ENCODE results near the gene SLC17A9.
A peak's percentile ranks its signal among the peaks of the same experiment; 100 is the strongest.

SLC17A9 gene

GRCh38 chr20:62952373-62952967 is at the start of gene SLC17A9:
Gene SLC17A9, plus strand, starts transcription at chr20:62952709. Its CDS starts 122 bp downstream, at chr20:62952831.
- no peak for DNase-seq

DNA sequence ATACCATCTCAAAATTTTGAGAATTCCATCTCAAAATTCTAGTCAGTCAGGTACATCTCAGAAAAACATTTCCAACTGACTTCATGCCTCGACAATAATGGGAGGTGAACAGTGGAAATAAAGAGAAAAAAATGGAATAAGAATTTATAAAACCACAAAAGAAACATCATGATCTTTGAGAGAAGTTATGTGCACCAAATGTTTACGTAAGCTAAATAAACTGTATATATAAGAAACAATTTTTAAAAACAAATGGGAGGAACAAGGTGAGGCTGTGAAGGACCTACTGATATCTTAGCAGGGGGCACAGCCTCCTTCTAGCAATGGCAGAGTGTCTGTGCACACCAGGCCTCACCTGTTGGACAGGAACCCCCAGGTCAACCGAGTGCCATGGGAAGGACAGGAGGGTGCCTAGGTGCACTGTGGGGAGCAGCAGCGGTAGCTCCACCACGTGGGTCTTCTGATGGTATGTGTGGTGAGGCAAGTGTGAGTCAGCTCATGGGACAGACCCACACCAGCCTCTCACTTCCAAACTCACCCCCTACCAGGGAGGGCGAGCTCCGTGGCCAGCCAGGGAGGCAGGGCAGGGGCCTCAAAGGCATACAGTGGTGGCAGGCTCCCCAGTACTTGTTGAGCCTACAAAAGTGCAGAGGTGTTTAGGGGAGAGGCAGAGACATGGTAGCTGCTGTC is 49.4 kb upstream of the SLC17A9 start:
- DNase-seq, result no peak

DNA sequence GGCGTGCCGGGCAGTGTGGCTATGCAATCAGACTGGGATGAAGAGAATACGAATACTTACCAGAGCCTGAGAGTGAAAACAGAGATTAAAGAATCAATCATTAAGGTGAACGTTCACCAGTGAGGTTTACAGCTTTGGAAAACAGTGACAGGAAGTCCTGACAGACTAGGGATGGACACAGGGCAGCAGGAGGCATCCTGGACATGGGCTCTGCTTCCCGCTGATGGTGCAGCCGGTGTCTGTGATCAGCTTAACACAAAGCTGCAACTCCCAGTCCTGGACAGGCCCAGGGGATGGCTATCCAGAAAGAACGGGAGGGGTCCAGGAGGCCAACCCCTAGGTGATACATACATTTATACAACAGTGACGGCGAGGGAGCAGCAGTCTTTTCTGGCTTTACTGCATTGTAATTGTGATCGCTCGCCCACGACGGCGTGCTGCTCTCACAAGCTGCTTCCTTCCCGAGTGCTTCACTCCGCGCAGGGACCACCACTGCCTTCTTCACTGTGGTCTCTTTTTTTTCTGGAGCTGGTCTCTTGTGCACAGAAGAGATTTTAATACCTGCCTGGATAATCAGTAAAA is 46.9 kb upstream of the SLC17A9 start:
- no peak for DNase-seq

GRCh38 chr20:62906209-62906608 is 46.3 kb upstream of the SLC17A9 start:
- no peak for DNase-seq

DNA sequence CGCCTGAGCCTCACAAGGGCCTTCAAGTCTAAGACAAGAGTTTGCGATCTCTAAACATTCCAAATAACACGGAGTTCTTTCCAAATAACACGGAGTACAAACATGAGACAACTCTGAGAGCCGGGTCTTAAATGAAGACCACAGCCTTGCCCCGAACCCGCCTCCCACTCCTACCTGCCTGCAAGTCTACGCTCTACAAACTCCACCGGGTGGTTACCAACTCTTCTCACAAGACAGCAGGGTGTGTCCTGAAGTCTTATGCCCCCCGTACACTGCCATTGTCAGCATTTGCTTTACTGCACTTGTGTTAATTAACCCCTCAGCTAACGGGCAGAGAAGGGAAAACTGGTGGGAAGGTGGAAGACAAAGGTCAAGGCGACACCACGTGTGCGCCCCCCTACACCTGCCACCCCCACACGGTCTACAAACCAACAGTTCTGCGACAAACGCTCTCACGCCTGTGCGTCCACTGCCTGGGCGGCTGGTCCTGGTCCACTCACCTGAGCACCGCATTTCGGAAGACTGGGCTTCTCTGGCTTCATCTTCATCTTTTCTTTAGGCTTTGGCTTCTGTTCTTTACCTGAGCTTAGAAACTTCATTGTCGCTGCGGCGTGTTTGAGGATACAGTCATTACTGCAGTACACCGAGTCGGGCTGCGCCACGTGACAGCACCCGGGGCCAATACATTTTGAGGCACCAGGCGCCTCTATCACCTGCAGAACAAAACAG is 45.7 kb upstream of the SLC17A9 start:
- DNase-seq, result no peak

GRCh38 chr20:62907384-62908317 is 44.9 kb upstream of the SLC17A9 start:
- DNase-seq, result no peak

DNA sequence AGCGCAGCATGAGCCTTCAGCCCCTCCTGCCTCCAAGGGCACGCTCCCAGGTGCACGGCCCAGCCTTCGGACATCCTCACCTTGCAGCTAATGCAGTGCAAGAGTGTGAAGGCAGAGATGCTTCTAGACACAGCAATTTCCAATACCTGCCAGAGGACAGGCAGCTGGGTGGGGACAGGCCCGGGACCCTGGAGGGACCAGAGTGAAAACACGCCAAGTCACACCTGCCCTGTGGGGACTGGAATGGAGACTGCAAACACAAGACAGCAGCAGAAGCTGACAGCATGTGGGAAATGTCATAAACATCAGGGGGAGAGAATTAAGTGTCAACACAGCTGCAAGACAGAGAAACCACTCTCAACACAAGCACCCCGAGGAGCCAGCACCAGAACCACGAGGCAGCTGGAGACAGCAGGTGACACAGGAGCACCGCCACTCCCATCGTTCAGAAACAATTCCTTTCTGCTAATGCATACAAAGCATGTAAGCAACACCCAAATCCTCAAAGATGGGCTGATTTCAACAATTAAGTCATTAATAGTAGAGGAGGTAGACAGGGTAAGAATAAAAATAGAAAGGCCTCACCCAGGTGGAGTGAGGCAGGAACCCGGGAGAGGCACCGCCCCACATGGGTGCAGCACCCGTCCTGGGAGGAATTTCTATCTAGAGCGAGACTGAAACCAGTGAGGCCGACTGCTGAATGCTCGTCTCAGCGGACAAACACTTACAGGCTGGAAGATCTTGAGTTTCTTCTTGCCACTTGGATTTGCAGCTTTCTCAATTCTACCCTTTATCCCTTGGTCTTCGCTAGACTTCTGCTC is 43.3 kb upstream of the SLC17A9 start:
- DNase-seq, result no peak

GRCh38 chr20:62910217-62910766 is 42.2 kb upstream of the SLC17A9 start:
- DNase-seq, result no peak

DNA sequence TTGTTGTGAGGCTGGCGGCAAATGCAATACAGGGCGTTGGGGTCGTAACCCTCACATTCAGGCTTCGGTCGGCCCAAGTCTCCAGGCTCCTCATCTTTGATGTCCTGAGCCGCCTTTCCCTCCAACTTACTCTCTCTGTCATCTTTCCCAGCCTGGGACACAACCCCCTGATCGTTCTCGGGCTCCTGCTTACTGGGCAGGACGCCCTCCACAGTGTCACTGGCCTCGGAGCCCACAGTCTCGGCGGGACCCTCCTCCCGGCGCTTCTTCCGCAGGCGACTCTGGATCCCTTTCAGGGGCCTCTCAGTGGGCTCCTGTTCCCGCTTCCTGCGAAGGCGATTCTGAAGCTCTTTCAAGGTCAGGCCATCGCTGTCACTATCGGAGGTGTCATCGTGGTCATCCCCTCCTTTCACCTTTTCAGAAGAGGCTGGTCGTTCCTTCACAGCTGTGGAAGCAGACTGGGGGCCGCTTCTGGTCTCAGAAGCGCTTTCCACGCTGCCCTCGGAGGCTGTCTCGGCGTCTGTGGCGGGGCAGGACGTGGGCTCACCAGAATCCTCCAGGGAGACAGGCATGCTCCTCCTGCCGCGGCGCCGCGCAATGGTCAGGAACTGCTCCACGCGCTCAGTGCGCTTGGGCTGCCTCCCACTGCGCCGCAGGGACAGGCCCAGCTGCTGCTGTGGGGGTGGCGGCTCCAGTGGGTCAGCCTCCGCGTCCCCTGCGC is 41.6 kb upstream of the SLC17A9 start:
- no peak for DNase-seq

DNA sequence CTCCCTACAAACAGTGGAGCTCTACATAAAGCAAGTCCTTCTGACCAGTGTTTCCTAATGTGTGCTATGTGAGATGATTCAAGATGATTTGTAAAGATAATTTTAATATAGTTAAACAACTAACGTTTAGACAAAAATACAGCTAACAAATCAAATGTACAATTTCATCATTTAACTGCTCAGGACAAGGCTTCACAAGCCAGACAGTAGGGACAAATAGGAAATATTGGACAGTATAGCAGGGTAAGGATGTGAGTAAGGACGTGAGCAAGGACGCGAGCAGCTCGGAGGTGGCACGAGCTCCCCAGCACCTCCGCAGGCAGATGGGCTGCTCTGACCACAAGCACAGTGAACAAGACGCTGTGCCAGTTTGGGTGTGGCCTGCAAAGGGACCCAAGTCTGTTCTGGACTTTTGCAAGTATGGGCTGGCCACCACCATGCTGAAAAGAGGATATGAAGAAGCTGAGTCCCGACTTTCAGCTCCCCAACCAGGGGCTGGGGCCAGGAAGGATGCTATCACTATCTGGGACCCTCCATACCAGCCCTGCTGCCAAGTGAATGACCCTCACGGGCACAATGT is 40.7 kb upstream of the SLC17A9 start:
- DNase-seq, result no peak

DNA sequence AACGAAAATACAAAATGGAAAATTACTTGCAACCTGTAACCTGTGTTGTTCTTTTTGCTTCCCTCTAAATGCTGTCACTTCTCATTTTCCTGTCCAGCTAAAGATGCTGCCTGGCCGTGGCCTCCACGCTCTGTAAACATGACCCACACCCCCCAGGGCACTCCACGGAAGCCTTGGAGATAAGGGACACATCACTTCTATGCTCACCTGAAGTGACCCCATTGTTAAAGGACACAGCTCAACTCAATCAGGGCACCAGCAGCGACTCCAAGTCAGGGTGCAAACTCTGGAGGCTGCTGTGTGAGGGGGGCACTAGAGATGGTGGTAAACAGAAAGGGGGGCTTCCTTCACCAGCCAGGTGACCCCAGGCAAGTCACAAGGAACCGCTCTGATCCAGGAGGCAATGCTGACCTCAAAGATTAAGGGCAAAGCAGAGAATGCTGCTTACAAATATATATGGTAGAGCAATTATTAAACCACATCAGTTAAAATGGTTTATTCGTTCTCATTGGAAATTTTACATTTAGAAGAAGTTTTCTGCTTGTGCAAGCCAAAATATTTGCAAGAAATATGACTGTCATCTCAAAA is 39.4 kb upstream of the SLC17A9 start:
- DNase-seq, result no peak

DNA sequence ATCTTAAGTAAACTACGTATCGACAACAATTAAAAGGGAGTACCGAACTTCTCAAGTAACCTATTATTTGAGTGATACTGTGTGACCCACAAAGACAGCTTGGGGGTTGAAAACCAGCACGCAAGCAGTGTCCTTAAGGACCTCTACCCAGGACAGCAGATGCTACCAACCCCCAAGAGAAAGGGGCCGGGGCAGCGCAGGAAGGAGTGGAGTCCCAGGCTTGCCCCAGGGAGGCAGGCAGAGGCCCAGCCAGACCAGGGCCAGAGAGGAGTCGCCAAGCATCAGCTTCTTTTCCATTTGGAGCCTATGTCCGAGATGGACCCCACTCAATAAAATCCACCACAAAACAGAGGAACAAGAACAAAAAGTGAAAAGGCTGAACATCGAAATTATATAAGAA is 38.1 kb upstream of the SLC17A9 start:
- DNase-seq, result no peak

GRCh38 chr20:62914970-62915457 is 37.5 kb upstream of the SLC17A9 start:
- no peak for DNase-seq

GRCh38 chr20:62916703-62917476 is 35.6 kb upstream of the SLC17A9 start:
- no peak for DNase-seq

DNA sequence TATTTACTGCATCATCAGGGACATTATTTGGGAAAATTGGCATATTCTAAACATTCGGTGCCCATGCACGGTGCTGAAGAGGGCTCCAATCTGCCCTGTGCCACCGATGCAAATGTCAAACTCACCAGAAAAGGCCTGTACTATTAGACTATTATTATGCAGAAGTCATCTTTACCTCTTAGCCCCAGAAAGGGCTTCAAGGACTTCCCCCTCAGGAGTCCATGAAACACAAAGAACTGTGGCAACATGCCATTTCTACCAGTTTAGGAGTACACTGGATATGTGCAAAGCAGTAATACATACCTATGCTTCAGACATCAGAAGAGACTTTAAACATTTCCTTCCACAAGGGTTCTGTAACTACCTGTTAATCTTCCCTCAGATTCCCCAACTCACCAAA is 34.8 kb upstream of the SLC17A9 start:
- DNase-seq, result no peak

- DNase-seq, result no peak
Observed at GRCh38 chr20:62918147-62918546, 34.4 kb upstream of the SLC17A9 start.

DNA sequence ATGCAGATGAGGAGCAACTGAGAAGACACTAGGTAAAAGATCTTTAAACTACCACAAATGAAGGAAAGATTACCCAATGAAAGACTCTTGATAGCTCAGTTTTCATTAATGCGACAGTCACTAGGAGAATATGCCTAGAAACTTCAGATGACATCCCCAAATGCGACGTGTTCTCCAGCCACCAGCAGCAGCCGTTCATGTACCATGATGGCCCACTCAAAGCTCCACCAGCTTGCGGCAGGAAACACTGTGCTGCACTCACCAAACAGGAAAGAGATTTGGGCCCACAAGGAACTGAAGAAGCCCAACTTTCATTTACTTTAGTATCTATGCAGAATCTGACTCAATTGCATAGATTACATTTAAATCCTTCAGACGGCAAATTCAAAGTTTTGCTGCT is 33.7 kb upstream of the SLC17A9 start:
- peak; percentile 35 for DNase-seq

DNA sequence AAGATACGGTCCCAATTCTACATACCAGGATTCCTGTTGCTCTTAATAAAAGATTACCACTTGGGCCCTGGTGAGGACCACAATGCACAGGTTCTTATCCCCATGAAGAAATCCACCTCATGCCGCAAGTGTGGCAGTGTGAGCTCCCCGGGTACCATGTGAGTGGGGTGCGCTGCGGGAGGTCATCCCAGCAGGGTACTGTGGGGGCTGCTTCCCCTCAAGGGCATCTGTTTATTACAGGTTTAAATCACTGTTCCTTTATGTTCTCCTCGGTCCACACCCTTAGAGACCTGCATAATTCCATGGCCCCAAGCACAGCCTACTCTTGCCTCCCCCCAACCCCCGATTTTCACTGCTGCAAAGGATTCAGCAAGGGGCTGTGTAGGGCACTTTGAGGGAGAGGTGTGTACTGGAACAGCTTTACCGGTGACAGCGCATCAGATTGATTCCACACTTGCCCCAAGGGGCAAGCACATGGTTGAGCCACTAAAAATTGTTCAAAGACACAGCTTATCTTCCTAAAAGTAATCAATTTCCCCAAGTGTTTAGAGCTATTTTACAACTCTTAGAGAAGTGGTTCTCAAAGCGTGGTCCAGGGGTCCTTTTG is 32.4 kb upstream of the SLC17A9 start:
- DNase-seq, result no peak
